Activated CD8-positive, alpha-beta memory T cell treated with anti-CD3 and anti-CD28 coated beads, Interleukin-2, amount 50 U/mL, for 1 hour (primary cell): Measurements from ENCODE around the gene MLXIPL.
"Not testable (repeated sequence)": the region's sequence is repeated elsewhere in the genome, so short reads cannot be mapped to it uniquely, and the experiment has no call there.

ENCODE experiments used
- DNase-seq: peaks from one replicate; pipeline ENCODE4 v3.0.0-alpha.2; 2020; ENCODE audit errors: extremely low read depth

The MLXIPL gene

GRCh38 chr7:73645643-73646174, 21.4 kb upstream of the MLXIPL start:
- DNase-seq = no peak

GRCh38 chr7:73644688-73645286, 20.5 kb upstream of the MLXIPL start:
- no peak for DNase-seq

- DNase-seq = no peak
Observed at GRCh38 chr7:73642834-73643233, 18.5 kb upstream of the MLXIPL start.

- no peak for DNase-seq
Observed at GRCh38 chr7:73638911-73639310, 14.6 kb upstream of the MLXIPL start.

GRCh38 chr7:73635428-73636200, 11.3 kb upstream of the MLXIPL start:
- DNase-seq = no peak

GRCh38 chr7:73633844-73634243, 9.5 kb upstream of the MLXIPL start:
- no peak for DNase-seq

- DNase-seq = no peak
Observed at GRCh38 chr7:73633323-73633722, 9.0 kb upstream of the MLXIPL start.

- DNase-seq = no peak
Observed at GRCh38 chr7:73631558-73631957, 7.2 kb upstream of the MLXIPL start.

GRCh38 chr7:73628504-73628903, 4.2 kb upstream of the MLXIPL start:
- DNase-seq = no peak

GRCh38 chr7:73626814-73627213, 2.5 kb upstream of the MLXIPL start:
- DNase-seq = no peak

- no peak for DNase-seq
Observed at GRCh38 chr7:73625276-73625675, 954 bp upstream of the MLXIPL start.

GRCh38 chr7:73624669-73625001, 313 bp upstream of the MLXIPL start:
- DNase-seq = no peak

- no peak for DNase-seq
Observed at GRCh38 chr7:73622909-73623797, 1.2 kb downstream of the MLXIPL start.

- no peak for DNase-seq
Observed at GRCh38 chr7:73622527-73622908, 1.8 kb downstream of the MLXIPL start.

- DNase-seq = no peak
Observed at GRCh38 chr7:73621168-73622063, 2.9 kb downstream of the MLXIPL start.

GRCh38 chr7:73619394-73619793, 4.9 kb downstream of the MLXIPL start:
- DNase-seq = not testable (repeated sequence)

- DNase-seq = no peak
Observed at GRCh38 chr7:73618538-73618937, 5.8 kb downstream of the MLXIPL start.

GRCh38 chr7:73617520-73617919, 6.8 kb downstream of the MLXIPL start:
- not testable (repeated sequence) for DNase-seq

- DNase-seq = no peak
Observed at GRCh38 chr7:73615886-73616285, 8.4 kb downstream of the MLXIPL start.

GRCh38 chr7:73614937-73615336, 9.4 kb downstream of the MLXIPL start:
- DNase-seq = not testable (repeated sequence)

GRCh38 chr7:73613954-73614735, 10.2 kb downstream of the MLXIPL start:
- no peak for DNase-seq
